BJ (cell line): ENCODE data around the gene RAB40C. TPM values are rescaled to one million over a fixed set of nuclear protein-coding genes. Genes with fewer than 3 reads are reported as not detected.

Source experiments
- CTCF ChIA-PET: fragments of 350-600 bp; formaldehyde crosslinking; extraction: SDS; loops from one replicate; lab custom pipeline; 2021; ENCODE audit warnings: antibody characterized with exemption, inconsistent platforms; lab: Yijun Ruan, JAX
- POLR2A ChIA-PET: fragments of 300-600 bp; sonication (Branson Sonifier 250); formaldehyde crosslinking; extraction: SDS; loops from one replicate; lab custom pipeline; 2021; ENCODE audit warnings: antibody characterized with exemption; lab: Charles Lee
- DNase-seq: peaks from one replicate; pipeline ENCODE4 v3.0.0-alpha.2; 2011; ENCODE audit warnings: low read depth
- H3K27me3 ChIP-seq: 2 replicates; pipeline ENCODE4 v1.6.0; 2011; ENCODE audit warnings: low read length; ENCODE audit not compliant: control insufficient read depth, insufficient read depth
- H3K36me3 ChIP-seq: 2 replicates; pipeline ENCODE4 v1.5.1; 2011; ENCODE audit warnings: low read length; ENCODE audit not compliant: control insufficient read depth, insufficient read depth
- H3K4me3 ChIP-seq: 2 replicates; pipeline ENCODE4 v1.5.1; 2011; ENCODE audit warnings: low read depth, mild to moderate bottlenecking, control low read depth, low read length
- polyA plus RNA-seq: library from polyadenylated mRNA; depleted of rRNA; stranded (reverse); fragments of >200 nt; gene quantifications from 2 replicates; pipeline ENCODE4 v1.2.3, GENCODE V29; 2011
- TF ChIP-seq, protein P1 (sequence below): IDR thresholded peaks from 2 replicates; pipeline ENCODE4 v1.5.1; 2011; ENCODE audit warnings: low read depth, mild to moderate bottlenecking, control low read depth, inconsistent platforms, low read length, moderate library complexity; ENCODE audit not compliant: insufficient read depth

RAB40C gene
- polyA plus RNA-seq, 1 experiment = 7.6 TPM

GRCh38 chr16:559411-560203 is 30.3 kb upstream of the RAB40C start:
- TF ChIP-seq, protein P1, sequence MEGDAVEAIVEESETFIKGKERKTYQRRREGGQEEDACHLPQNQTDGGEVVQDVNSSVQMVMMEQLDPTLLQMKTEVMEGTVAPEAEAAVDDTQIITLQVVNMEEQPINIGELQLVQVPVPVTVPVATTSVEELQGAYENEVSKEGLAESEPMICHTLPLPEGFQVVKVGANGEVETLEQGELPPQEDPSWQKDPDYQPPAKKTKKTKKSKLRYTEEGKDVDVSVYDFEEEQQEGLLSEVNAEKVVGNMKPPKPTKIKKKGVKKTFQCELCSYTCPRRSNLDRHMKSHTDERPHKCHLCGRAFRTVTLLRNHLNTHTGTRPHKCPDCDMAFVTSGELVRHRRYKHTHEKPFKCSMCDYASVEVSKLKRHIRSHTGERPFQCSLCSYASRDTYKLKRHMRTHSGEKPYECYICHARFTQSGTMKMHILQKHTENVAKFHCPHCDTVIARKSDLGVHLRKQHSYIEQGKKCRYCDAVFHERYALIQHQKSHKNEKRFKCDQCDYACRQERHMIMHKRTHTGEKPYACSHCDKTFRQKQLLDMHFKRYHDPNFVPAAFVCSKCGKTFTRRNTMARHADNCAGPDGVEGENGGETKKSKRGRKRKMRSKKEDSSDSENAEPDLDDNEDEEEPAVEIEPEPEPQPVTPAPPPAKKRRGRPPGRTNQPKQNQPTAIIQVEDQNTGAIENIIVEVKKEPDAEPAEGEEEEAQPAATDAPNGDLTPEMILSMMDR = no peak
- DNase-seq = no peak
- no peaks in the 10 kb centered on the region; the same call in 1 of the 2 replicates for H3K36me3 ChIP-seq
- POLR2A ChIA-PET = no interaction called here
- H3K27me3 ChIP-seq = peaks cover 13% of the 10 kb centered on the region
- CTCF ChIA-PET = interaction anchor here (1.1 kb wide), 1 partner anchor 16 kb away, joined by 3 read pairs; no protein-coding TSS in a partner anchor
- no peak overlapping the region for H3K4me3 ChIP-seq

GRCh38 chr16:560204-560700 is 29.6 kb upstream of the RAB40C start, which contains the start of gene PRR35:
PRR35 (plus strand) TSS chr16:560394; CDS start chr16:563295, 2,901 bp downstream.
- TF ChIP-seq, protein P1 = no peak
- CTCF ChIA-PET = no interaction called here
- no peaks in the 10 kb centered on the region for H3K36me3 ChIP-seq
- peaks cover 13% of the 10 kb centered on the region for H3K27me3 ChIP-seq
- no peak within 1 kb of the TSS for H3K4me3 ChIP-seq
- DNase-seq = no peak
- POLR2A ChIA-PET = no interaction called here

DNA sequence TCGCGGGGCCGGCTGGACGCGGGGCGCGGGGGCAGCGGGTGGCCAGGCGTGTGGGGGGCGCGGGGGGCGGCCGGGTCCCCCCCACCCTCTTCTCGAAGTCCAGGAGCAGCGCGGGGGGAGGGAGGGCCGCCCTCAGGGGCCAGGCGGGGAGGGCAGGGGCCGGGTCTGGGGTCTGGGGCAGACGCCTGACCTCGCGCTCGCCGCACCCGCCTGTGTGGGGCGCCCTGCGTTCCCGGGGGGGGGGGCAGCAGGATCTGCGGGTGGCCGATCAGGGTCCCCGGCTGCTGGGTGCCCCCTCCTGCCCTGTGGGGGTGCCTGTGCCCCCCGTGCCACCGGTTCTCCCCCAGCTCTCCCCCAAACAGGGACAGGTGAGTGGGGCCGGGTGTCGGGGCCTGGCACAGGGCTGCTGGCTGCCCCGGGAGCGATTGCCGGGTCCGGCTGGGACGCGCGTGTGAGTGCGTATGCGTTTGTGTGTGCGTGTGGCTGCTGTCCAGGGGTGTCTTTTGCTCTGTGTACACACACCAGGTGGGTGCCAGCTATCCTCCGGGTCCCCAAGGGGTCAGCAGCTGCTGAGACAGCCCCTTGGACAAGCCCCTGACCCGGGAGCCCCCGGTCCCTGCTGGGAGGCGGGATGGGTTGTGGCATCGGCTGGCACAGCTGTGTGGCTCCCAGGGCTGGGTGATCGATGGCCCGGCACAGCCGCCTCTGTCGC is 29.0 kb upstream of the RAB40C start:
- TF ChIP-seq, protein P1 = no peak
- Histone ChIP-seq H3K36me3 (no peaks in the 10 kb centered on the region), H3K4me3 (no peak overlapping the region), H3K27me3 (peaks cover 13% of the 10 kb centered on the region)
- POLR2A ChIA-PET = no interaction called here
- CTCF ChIA-PET = no interaction called here
- DNase-seq = no peak

GRCh38 chr16:561413-561794 is 28.5 kb upstream of the RAB40C start:
- Histone ChIP-seq H3K27me3 (peaks cover 13% of the 10 kb centered on the region), H3K4me3 (no peak overlapping the region), H3K36me3 (no peaks in the 10 kb centered on the region)
- TF ChIP-seq, protein P1 = no peak
- CTCF ChIA-PET = no interaction called here
- POLR2A ChIA-PET = no interaction called here
- DNase-seq = no peak
